ENCODE measurements around the gene RBFOX1. TPM values are rescaled to one million over a fixed set of nuclear protein-coding genes. Genes with fewer than 3 reads are reported as not detected.

The RBFOX1 gene
- total and polyA plus RNA-seq, 2 donors (not counting 1 experiment from before 2014, with no cell fraction given): not detected

GRCh38 chr16:7404217-7404616 is 71.6 kb downstream of the RBFOX1 start:
- H2AFZ ChIP-seq (ENCODE audit: insufficient read depth, low read depth, low read length, poor library complexity, severe bottlenecking): no peak overlapping the region
- WGBS (ENCODE audit: insufficient coverage): 88% methylated on average over 3 of the region's 5 CpGs
- Mint-ChIP-seq H3K4me3 (no peak overlapping the region), H3K4me1 (no peaks in the 10 kb centered on the region), H3K27me3 (no peaks in the 10 kb centered on the region), H3K27ac (no peak overlapping the region), H3K9me3 (ENCODE audit: insufficient read depth) (no peaks in the 10 kb centered on the region)
- no peaks in the 10 kb centered on the region for H4K20me1 ChIP-seq (ENCODE audit: control insufficient read depth, insufficient read depth, low read length, poor library complexity, severe bottlenecking)
- DNase-seq: no peak
- no peak for ATAC-seq (ENCODE audit: low read depth)
- POLR2A ChIA-PET: no interaction called here
- peaks cover 0 to 2% (median 0%) of the 10 kb centered on the region in 3 donors for H3K9me3 ChIP-seq (ENCODE audit: control extremely low read depth in 1 of 3, control insufficient read depth in 2 of 3, insufficient read depth in 1 of 3, low read length in 2 of 3)
- CTCF ChIA-PET: no interaction called here
- intact Hi-C loops (cut with micrococcal nuclease): no loop called here
- H3K4me3 ChIP-seq (ENCODE audit: control extremely low read depth in 1 of 5, extremely low read depth in 1 of 5, insufficient read depth in 1 of 5, low read depth in 2 of 5, low read length in 4 of 5): no peak overlapping the region
- H3K27ac ChIP-seq (ENCODE audit: low read length in 2 of 2): no peak overlapping the region
- no peak overlapping the region for H3K4me2 ChIP-seq (replicated peaks; ENCODE audit: low read depth, low read length, poor library complexity, severe bottlenecking)
- no peaks in the 10 kb centered on the region for H3K36me3 ChIP-seq (replicated peaks in 1 of 2; ENCODE audit: control extremely low read depth in 1 of 2, control insufficient read depth in 1 of 2, extremely low read depth in 1 of 2, insufficient read depth in 2 of 2, low read length in 1 of 2)
- H3K9ac ChIP-seq (ENCODE audit: low read length): no peak overlapping the region
- no peaks in the 10 kb centered on the region for H3K27me3 ChIP-seq (replicated peaks in 1 of 4; ENCODE audit: control extremely low read depth in 1 of 4, control insufficient read depth in 3 of 4, insufficient read depth in 4 of 4, low read length in 3 of 4)
- no peak for TF ChIP-seq EZH2 (IDR thresholded peaks at IDR 0.05; ENCODE audit: borderline replicate concordance, insufficient read depth, low read depth, low read length, poor library complexity, severe bottlenecking)
- TF ChIP-seq, protein P1, sequence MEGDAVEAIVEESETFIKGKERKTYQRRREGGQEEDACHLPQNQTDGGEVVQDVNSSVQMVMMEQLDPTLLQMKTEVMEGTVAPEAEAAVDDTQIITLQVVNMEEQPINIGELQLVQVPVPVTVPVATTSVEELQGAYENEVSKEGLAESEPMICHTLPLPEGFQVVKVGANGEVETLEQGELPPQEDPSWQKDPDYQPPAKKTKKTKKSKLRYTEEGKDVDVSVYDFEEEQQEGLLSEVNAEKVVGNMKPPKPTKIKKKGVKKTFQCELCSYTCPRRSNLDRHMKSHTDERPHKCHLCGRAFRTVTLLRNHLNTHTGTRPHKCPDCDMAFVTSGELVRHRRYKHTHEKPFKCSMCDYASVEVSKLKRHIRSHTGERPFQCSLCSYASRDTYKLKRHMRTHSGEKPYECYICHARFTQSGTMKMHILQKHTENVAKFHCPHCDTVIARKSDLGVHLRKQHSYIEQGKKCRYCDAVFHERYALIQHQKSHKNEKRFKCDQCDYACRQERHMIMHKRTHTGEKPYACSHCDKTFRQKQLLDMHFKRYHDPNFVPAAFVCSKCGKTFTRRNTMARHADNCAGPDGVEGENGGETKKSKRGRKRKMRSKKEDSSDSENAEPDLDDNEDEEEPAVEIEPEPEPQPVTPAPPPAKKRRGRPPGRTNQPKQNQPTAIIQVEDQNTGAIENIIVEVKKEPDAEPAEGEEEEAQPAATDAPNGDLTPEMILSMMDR (IDR thresholded peaks at IDR 0.05): no peak
- no peaks in the 10 kb centered on the region for H3K4me1 ChIP-seq (ENCODE audit: control insufficient read depth in 2 of 2, insufficient read depth in 2 of 2, low read length in 2 of 2)
- H3K79me2 ChIP-seq (ENCODE audit: control insufficient read depth, insufficient read depth, low read length): no peaks in the 10 kb centered on the region

DNA sequence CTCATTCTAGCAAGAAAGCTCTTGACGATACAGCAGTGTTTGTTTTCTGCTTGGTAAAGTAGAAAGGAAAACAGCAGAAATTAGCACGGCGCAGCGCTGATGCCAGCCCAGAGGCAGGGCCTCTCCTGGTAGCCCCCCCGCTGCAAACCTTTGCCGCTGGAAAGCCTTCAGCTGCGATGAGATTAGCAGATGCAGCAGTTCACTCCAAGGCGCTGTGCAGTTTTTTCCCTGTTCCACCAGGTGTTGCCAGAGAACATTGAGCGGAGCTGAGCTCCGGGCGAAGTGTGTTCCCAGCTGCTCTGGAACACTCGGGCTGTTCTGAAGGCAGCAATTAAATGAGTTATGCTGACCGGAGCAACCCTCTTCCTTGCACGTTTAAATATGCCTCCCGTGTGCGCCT is 72.5 kb downstream of the RBFOX1 start:
- ATAC-seq (ENCODE audit: low read depth) (no peak), DNase-seq (no peak)
- intact Hi-C loops (cut with micrococcal nuclease): no loop called here
- no peaks in the 10 kb centered on the region for H3K9me3 Mint-ChIP-seq (ENCODE audit: insufficient read depth)
- H3K4me1 Mint-ChIP-seq: no peaks in the 10 kb centered on the region
- Histone ChIP-seq H3K4me1 (ENCODE audit: control insufficient read depth in 2 of 2, insufficient read depth in 2 of 2, low read length in 2 of 2) (no peaks in the 10 kb centered on the region), H3K4me3 (ENCODE audit: control extremely low read depth in 1 of 5, extremely low read depth in 1 of 5, insufficient read depth in 1 of 5, low read depth in 2 of 5, low read length in 4 of 5) (no peak overlapping the region), H3K4me2 (replicated peaks; ENCODE audit: low read depth, low read length, poor library complexity, severe bottlenecking) (no peak overlapping the region), H3K9ac (ENCODE audit: low read length) (no peak overlapping the region), H3K36me3 (replicated peaks in 1 of 2; ENCODE audit: control extremely low read depth in 1 of 2, control insufficient read depth in 1 of 2, extremely low read depth in 1 of 2, insufficient read depth in 2 of 2, low read length in 1 of 2) (no peaks in the 10 kb centered on the region), H4K20me1 (ENCODE audit: control insufficient read depth, insufficient read depth, low read length, poor library complexity, severe bottlenecking) (no peaks in the 10 kb centered on the region), H3K27ac (ENCODE audit: low read length in 2 of 2) (no peak overlapping the region), H2AFZ (ENCODE audit: insufficient read depth, low read depth, low read length, poor library complexity, severe bottlenecking) (no peak overlapping the region), H3K27me3 (replicated peaks in 1 of 4; ENCODE audit: control extremely low read depth in 1 of 4, control insufficient read depth in 3 of 4, insufficient read depth in 4 of 4, low read length in 3 of 4) (no peaks in the 10 kb centered on the region), H3K79me2 (ENCODE audit: control insufficient read depth, insufficient read depth, low read length) (no peaks in the 10 kb centered on the region), H3K9me3 (ENCODE audit: control extremely low read depth in 1 of 3, control insufficient read depth in 2 of 3, insufficient read depth in 1 of 3, low read length in 2 of 3) (peaks cover 0 to 2% (median 0%) of the 10 kb centered on the region in 3 donors)
- H3K27ac Mint-ChIP-seq: no peak overlapping the region
- TF ChIP-seq, protein P1 (IDR thresholded peaks at IDR 0.05): no peak
- no peak for TF ChIP-seq EZH2 (IDR thresholded peaks at IDR 0.05; ENCODE audit: borderline replicate concordance, insufficient read depth, low read depth, low read length, poor library complexity, severe bottlenecking)
- POLR2A ChIA-PET: no interaction called here
- 83% methylated on average over 16 of the region's 16 CpGs for WGBS (ENCODE audit: insufficient coverage)
- H3K27me3 Mint-ChIP-seq: no peaks in the 10 kb centered on the region
- CTCF ChIA-PET: no interaction called here
- H3K4me3 Mint-ChIP-seq: no peak overlapping the region
